HG03196 (cell line): ENCODE measurements around the gene LRAT.
"Not testable (repeated sequence)": the region's sequence is repeated elsewhere in the genome, so short reads cannot be mapped to it uniquely, and the experiment has no call there.

Source experiments
- ATAC-seq: cut with Tn5 transposase; IDR thresholded peaks from one replicate; pipeline ENCODE4 v1.9.1; 2021; ENCODE audit not compliant: unreplicated experiment

LRAT gene

DNA sequence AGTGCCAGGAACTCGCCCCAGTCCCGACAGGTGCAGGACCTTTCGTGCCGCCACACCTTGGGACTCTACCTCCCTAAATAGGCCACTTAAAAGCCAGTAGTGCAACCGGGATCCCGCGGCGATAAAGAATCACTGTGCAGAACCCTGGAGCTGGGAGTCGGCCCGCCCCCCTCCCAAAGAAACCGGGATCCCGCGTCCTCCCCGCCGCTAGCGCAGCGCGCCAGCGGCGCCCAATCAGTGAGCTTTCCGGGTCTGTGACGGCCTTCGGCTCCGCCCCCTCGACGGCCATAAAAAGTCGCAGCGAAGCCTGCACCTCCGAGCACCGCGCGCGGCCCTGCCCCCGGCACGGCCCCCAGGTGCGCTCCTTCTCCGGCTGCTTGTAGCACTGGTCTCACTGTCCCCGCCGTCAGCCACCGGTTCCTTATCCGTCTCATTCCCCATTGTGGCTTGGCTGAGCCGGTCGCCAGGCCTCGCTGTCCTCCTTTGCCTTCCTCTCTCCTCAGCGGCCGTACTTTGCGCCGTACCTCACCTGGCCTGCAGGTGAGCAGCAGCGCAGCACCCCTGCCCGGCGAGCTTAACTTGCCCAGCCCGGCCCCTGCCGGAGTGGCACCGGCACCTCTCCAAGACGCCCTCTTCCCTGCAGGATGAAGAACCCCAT is at the start of gene LRAT:
LRAT (plus strand) TSS at position 318 of the 658 bp plus-strand sequence; CDS start at position 645, 327 bp downstream.
- ATAC-seq = no peak

DNA sequence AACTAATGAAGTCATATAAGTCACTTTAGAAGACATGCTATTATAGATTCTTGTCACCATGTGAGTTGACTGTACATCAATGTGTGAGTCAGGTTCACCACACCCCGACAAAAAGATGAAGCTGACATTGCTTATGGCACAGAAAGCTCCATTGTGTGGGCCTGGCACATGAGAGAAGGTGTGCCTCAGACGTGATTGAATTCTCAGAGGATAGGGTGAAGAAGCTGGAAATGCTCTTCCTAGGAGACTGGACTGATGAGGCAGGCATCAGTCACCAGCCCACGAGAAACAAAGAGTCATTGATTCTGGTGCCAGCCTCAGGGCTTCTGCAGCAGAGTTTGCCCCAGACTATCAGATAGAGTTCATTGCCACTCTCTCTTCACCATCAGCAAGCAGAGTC is 35.9 kb upstream of the LRAT start:
- no peak for ATAC-seq

DNA sequence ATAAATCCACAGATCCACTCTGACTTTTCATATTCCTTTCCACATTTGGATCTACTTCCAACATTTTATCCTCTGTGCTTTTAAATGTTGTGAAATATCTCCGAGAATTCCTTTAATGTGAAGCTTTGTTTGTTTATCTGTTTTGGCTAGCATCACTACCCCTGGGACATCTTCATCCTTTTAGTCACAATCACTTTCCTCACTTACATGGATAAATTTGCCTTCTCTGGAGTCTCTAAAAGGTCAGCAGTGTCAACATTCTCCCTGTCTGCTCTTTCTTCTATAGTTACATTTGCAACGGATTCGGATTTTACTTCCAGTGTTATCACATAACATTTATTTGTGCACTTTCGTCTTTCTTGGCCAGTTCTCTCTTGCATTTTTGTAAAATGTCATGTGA is 34.2 kb upstream of the LRAT start:
- ATAC-seq = no peak

DNA sequence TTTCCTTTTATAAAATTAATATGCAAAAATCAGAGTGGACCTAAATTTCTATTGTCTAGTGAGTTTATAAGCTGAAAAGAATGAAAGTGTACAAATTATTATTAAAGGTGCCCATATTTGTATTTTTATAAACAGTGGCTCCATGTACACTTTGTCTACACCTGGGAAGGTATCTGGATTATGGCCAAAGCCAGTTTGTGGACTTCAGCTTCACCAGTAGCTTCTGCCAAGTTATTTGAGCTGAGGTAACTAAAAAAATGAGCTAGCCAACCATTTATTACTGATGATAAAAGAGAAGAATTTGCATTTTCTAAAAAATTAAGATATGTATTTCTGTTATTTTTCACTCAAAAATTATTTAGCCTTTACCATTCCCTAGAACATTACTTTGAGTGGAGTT is 32.3 kb upstream of the LRAT start:
- ATAC-seq = no peak

DNA sequence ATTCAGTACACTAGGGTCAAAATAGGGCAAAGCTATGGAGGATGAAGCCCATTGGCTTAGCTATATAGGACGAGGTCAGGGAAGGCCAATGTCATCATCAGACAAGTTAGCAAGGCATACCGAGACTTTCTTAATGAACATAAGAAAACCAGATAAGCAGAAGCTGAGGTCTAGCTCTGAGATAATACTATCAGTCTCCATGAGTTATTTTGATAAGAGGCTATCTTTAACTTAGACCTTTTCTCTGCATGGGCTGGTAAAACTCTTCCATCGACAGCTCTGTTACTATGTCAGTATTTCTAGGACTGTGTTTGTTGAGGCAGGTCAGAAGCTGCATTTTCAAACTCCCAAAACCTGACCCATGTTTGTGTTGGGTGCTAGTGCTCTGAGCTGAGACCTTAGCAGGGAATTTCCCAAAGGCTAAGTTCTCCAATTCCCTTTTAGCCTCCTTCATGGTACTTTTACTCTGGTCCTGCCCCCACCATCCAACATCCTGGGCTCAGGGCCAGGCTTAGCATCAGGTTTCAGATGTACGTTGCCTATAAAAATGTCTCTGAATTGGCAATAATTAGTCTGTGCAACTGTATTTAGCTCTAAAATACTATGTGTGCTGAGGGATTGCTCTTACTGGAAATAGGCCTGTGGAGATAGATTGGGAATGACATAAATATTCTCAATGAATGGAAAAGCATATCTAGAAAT is 29.3 kb upstream of the LRAT start:
- ATAC-seq = no peak

DNA sequence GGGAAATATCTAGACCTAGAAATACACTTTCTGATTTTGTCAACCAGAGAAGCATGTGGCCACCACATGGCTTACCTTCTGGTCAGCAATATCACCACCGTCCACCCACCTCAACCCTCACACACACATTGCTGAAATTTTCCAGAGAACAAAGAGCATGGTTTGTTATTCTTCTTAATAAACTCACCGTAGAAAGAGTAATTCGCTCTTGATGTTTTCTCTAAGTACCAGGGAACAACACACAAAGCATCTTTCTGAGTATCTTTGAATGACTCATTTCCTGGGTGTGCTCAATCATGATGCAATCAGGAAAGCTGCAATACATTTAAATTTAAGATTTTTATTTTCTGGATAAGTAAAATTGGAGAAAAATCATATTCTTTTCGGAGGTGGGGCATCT is 24.7 kb upstream of the LRAT start:
- no peak for ATAC-seq

DNA sequence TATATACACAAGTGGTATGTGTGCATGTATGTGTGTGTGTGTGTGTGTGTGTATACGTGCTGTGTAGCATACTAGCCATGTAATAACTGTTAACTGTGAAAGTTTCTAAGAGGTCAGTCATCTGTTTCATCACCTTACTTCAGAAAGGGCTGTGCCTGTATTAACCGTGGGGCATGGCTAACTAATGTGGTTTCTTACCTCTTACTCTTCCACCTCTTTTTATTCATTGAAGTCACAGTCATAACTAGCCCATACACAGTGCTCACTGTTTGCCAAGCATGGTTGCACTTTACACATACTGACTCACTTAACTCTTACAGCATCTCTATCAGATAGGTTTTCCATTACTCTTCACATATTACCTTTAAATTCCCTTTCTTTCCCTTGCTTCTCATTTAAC is 23.7 kb upstream of the LRAT start:
- ATAC-seq = peak; percentile 83

DNA sequence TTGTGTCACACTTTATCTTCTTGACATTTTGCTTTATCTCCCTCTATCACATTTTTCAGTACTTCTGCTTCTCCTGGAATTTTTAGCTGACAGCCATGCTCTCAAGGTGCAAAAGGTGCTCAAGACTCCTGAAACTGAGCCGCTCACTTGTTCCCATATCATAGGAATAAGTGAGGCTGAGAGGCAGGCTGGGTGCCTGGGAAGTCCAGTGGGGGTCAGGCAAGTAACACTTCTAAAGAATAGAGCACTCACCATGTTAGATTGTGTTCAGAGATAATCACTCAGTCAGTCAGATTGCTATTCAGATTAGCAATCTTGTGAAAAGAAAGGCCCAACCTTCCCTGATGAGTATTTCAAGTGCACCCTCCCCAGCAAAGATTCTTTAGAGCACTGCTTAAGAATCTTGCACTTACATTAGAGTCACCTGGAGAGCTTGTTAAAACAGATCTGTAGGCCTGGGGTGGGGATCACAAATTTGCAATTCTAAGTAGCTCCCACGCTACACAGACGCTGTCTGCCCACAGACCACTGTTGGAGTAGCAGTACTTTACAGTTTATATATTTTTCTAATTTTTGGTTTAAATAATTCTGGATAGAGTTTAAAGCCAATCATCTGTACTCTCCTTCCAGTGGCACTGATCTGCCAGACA is 23.1 kb upstream of the LRAT start:
- no peak for ATAC-seq

DNA sequence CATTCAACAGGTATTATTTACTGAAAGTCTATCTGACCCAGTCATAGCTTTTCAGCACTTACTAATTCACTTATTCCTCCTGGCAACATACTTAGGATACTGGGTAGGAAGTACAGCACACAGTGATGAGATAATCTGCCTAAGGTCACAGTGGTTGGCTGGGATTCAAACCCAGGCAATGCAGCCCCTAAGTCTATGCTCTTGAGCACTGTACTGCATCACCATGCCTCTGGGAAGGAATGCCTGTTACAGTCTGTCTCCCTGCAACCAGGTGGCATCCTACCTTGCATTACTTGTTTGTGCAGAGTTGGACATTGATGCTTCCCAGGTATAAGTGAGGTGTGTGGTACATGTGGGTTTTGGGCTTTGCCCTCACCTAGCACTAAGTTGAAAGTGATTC is 21.5 kb upstream of the LRAT start:
- ATAC-seq = no peak

DNA sequence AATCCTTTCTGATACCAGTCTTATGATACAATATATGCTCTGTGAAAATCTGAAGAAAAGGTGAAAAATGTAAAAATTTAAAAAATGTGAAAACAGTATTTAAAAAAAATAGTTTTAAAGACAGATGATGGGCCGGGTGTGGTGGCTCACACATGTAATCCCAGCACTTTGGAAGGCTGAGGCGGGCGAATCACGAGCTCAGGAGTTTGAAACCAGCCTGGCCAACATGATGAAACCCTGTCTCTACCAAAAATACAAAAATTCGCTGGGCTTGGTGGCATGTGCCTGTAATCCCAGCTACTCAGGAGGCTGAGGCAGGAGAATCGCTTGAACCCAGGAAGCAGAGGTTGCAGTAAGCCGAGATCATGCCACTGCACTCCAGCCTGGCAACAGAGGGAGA is 20.2 kb upstream of the LRAT start:
- ATAC-seq = not testable (repeated sequence)

DNA sequence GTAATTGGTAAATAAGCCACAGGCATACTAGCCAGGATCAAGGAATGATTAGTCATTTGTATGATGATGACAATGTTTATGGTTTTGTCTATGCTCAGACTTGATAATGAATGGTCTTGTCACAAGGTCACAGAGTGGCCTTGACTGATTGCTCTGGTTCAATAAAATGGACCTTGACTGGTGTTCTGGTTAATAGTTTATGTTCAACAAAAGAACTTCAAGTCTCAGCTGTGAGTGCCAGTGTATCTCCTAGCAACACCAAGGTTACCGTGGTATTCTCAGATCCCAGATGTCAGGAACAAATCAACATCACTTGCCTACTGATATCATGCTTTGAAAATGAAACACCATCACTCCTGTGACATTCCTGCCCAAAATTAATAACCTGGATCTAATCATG is 16.3 kb upstream of the LRAT start:
- ATAC-seq = no peak

DNA sequence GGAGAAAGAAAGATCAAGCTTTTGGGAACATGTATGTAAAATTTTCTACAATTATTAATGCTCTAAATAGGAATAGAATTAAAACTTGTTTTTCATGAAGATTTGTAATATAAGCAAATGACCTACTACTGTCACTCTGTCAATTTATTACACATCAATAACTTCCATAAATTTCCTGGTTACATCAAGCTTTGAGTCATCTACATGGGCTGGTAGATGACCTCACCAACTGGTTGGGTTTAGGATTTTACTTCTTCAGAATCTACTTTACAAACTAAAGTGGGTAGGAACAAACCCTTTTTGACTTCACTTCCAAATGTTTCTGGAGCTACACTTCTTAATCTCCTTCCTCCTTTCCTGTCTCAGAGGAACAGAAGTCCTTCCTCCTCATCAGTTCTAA is 12.0 kb upstream of the LRAT start:
- ATAC-seq = no peak

DNA sequence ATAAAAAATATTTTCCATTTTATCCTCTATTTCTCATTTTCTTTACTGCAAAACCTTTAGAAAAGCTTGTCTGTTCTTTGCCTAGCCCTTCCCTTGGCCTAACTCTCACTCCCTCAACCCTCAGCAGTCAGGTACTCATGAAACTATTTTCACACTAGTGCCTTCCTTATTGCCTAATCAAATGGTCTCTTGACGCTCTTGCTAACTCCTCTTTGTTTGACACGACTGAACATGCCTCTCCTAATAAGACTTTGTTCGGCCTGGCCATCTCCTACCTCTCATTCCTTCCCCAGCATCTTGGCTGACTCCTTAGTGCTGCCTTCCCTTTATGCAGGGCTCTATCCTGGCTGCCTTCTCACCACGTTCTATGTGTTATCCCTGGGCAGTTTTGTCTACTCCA is 11.1 kb upstream of the LRAT start:
- no peak for ATAC-seq

DNA sequence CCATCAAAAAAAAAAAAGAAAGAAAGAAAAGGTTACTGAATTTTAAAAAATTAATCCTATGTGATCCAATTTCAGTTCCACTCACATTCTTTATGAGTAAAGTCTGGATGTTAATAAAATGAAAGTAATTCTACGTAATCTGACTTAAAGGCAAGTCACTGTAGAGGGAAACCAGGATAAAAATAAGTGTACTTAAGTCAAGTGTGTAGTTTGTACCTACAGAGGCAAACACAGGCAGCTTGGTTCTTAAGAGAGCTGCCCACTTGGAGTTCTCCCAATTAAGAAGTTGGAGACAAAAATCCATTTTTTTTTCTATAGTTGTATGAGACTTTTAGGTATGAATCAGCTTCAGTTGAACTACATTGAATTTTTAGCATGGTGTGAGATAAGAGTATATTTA is 7.0 kb upstream of the LRAT start:
- ATAC-seq = no peak

DNA sequence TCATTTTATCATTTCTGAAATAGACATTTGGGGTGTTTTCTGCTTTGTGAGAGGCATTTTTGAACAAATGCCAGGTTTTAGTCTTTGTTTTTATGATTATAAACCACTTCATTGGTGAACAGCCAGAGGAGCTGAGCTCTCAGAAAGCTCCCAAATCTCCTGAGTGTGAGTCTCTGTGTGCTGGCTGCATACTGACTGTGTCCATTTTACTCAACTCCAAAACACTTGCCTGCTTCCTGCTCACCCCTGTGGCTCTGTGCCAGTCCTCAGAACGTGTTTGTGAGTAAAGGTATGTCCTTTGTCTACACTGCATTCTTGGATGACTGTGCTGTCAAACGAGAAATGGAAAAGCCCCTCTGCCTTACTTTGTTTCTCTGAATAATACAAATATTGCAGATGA is 5.4 kb upstream of the LRAT start:
- no peak for ATAC-seq

DNA sequence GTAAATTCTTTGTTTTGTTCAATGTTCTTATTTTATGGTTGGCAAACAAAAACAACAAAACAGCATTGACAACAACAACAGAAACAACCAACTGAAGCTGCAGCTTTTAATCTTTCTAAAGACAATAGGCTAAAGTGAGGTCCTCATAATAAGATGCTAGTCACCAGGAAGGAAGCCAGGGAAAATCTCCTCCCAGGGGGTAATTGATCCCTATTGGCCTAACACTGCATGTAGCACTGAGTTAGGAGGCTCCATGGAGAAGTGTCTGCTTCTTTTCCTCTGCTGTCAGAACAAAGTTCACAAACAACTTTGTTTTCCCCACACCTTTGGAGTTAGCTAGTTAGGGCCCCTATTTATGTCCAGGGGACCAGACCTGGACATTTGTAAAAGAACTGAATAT is 4.7 kb upstream of the LRAT start:
- ATAC-seq = no peak

DNA sequence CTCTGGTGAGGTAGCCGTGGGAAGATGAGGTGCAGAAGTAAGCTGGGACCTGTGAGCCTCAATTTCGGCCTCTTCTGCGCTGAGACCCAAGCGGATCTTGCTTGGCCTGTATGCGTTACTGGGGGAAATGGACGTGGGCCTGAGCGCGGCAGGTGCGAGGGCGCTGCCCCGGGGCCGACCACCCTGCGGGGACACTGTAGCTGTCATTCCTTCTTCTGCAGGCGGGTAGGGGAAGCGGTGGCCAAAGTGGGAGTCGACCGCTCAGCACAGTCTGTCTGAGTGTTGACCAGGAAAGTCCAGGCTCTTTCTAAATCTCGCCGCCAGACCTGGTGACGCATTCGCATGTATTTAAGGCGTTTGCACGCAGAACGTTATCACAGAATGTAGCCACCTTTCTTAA is 3.3 kb upstream of the LRAT start:
- no peak for ATAC-seq

DNA sequence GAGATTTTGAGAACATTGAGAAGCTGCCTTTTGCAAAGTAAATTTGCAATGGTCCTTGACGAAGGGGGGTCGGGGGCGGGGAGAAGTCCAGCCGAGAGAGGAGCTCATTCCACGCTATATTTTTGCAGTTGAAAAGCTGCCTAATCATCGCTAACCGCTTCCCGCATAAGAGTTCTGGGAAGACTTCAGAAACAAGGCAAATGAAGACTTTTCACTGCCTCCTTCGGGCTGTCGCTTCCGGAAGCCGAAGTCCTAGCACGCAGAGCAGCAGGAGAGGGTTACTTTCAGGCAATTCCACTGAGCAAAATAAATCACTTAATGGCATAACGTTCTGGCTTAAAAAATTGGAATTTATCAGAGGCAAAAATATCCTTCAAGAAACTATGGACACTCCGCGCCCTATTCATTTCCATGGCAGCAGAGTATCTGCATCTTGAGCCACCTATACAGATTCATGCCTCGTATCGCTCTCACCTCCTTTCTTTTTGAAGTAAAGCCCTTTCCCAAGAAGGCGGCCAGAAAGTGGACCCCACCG is 2.6 kb upstream of the LRAT start:
- no peak for ATAC-seq

DNA sequence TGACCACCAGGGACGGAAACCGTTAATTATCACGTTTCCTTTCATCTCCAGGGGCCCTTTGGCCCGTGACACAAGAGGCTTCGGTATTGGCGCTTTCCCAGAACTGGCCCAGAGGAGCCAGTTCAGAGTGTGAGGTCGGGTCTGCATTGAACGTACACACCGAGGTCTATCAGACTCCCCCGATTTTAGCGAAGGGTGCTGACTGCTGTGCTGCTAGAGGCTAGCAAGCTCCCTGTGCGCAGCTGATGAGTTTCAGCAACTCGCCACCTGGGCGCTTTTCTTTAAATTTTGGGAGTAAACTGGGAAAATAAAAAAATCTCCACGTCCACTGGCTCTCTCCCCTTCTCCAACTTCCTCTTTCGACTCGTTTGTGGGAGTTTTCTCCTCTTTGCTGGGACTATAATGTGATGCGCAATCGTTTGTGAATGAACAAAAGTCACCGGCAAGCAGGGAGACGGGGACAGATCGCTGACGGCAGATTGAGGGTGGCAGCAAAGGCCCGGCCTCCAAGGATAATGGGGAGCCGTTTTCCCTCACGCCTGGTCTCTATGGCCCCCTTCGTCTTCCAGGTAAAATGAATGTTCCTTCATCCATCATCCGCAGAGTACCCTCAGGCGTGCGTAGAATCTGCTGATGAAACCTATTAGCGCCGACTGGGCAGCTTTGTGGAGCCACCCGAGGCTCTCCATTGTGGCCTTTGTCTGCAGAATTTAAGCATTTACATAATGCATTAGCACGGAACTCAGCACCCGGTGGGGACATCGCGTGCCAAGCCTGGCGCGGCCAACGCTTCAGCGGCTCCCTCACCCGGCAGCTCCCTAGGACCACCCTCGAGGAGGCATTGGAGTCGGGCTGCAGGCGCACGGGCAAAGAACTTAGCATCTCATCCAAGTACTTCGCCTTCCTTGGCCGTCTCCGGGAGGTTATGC is 1.6 kb upstream of the LRAT start:
- no peak for ATAC-seq

DNA sequence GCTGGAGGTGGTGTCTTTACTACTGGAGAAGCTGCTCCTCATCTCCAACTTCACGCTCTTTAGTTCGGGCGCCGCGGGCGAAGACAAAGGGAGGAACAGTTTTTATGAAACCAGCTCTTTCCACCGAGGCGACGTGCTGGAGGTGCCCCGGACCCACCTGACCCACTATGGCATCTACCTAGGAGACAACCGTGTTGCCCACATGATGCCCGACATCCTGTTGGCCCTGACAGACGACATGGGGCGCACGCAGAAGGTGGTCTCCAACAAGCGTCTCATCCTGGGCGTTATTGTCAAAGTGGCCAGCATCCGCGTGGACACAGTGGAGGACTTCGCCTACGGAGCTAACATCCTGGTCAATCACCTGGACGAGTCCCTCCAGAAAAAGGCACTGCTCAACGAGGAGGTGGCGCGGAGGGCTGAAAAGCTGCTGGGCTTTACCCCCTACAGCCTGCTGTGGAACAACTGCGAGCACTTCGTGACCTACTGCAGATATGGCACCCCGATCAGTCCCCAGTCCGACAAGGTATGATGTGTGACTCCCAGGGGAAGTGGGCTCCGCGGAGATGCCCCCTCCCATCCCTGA is 634 bp downstream of the LRAT start:
- no peak for ATAC-seq

DNA sequence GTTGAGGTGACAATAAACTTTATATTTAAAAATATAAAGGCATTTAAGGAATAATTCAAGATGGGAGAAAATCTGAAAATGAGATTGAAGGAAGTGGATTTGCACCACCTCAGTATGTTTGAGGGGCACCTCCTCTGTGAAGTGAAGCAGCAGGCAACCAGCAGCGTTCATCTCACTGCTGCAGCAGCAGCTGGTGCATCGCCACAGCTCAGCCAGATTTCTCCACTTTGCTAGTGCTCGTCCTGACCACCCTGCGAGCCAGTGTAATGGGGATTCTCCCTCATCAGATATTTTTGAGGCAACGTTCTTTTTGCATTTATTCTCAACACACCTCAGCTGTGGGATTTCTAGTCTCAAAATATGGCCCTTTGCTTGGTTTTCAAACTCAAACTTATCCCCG is 13.9 kb downstream of the LRAT start:
- no peak for ATAC-seq
